Breast epithelium (tissue), 4 donors: ENCODE results near the gene ARPC5L. TPM values are rescaled to one million over a fixed set of nuclear protein-coding genes. Genes with fewer than 3 reads are reported as not detected.
"Not testable (repeated sequence)": the region's sequence is repeated elsewhere in the genome, so short reads cannot be mapped to it uniquely, and the experiment has no call there.

Experiments
- DNase-seq, 2 donors: peaks; one replicate each; pipeline ENCODE4 v3.0.0-alpha.2; 2019; ENCODE audit warnings: low spot score in 2 of 2
- H3K27ac ChIP-seq, 2 donors: fragments of 200-600 bp; sonication (generic) in 1 of 2; one replicate each; pipeline ENCODE4 v1.5.1; 2016 to 2019; ENCODE audit warnings: mild to moderate bottlenecking in 1 of 2
- H3K27me3 ChIP-seq, 2 donors: fragments of 200-600 bp; sonication (generic) in 1 of 2; one replicate each; pipeline versions ENCODE4 v1.5.1 to v1.6.0; 2017 to 2019; ENCODE audit warnings: control low read depth in 1 of 2, mild to moderate bottlenecking in 1 of 2
- H3K36me3 ChIP-seq: fragments of 200-600 bp; one replicate; pipeline ENCODE4 v1.5.1; 2019
- H3K4me1 ChIP-seq, 2 donors: fragments of 200-600 bp; sonication (generic); one replicate each; pipeline ENCODE4 v1.5.1; 2016 to 2019; ENCODE audit warnings: control low read depth in 1 of 2
- H3K4me3 ChIP-seq, 3 donors: fragments of 200-600 bp; sonication (generic); 1 replicate in 2 of 3; 2 replicates in 1 of 3; pipeline ENCODE4 v1.5.1; 2016 to 2019; ENCODE audit warnings: mild to moderate bottlenecking in 3 of 3, moderate library complexity in 2 of 3
- H3K9me3 ChIP-seq, 2 donors: fragments of 200-600 bp; sonication (generic) in 1 of 2; one replicate each; pipeline ENCODE4 v1.5.1; 2016 to 2019; ENCODE audit warnings: control low read depth in 1 of 2
- POLR2A ChIP-seq: fragments of 450-650 bp; IDR thresholded peaks from one replicate; pipeline ENCODE4 v1.6.1; 2016; ENCODE audit warnings: antibody characterized with exemption, mild to moderate bottlenecking, moderate library complexity
- POLR2AphosphoS5 ChIP-seq, 3 donors: sonication (generic); formaldehyde crosslinking; IDR thresholded peaks; one replicate each; pipeline ENCODE4 v1.6.1; 2017; ENCODE audit warnings: antibody characterized with exemption in 3 of 3
- intact Hi-C: fragments of 100-400 bp; cut with DNase I; formaldehyde crosslinking; loops from one replicate; pipeline ENCODE4 v1.15.1; 2023; ENCODE audit warnings: low total_unique reads
- total RNA-seq, 3 donors: library from RNA; depleted of rRNA; stranded (reverse); fragments of >200 nt; gene quantifications; one replicate each; pipeline ENCODE4 v1.1.0, GENCODE V29; 2016
- TF ChIP-seq, protein P1 (sequence below), 3 donors: fragments of 450-650 bp; IDR thresholded peaks; one replicate each; pipeline ENCODE4 v1.5.1; 2016 to 2017; ENCODE audit warnings: antibody characterized with exemption in 3 of 3, mild to moderate bottlenecking in 3 of 3, moderate library complexity in 3 of 3

The ARPC5L gene
- total RNA-seq, 3 donors from 2014 or later, result 12.5 to 25.6 (median 22.0) TPM

DNA sequence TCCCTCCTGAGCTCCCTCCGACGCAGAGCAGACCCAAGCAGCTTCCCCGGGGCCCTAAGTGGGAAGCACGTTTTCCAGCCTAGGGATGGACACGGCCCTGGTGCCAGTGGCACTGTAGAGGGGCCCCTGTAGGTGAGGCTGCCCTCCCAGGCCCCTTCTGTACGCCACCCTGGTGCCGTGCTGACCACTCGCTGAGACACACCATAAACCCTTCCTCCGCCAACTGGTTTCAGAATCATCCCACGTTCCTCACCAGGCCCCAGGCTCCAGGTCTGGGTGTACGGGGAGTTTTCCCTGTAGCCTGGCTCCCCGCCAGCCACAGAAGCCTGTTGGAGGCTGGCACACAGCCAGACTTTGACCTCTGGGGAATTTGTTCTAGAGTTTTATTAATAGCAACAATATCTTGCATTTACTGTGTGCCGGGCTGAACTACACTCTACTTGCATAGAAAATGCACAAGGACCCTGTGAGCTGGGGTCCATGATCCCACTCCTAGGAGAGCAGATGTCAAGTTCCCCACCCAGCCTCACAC is 26.8 kb upstream of the ARPC5L start:
- Histone ChIP-seq H3K4me1 (peaks cover 0 to 4% of the 10 kb centered on the region in 2 donors), H3K9me3 (no peaks in the 10 kb centered on the region), H3K4me3 (no peak overlapping the region), H3K27me3 (no peaks in the 10 kb centered on the region), H3K36me3 (no peaks in the 10 kb centered on the region), H3K27ac (peak overlapping the region; percentile 43 to 71)
- intact Hi-C loops, result no loop called here
- TF ChIP-seq, protein P1, sequence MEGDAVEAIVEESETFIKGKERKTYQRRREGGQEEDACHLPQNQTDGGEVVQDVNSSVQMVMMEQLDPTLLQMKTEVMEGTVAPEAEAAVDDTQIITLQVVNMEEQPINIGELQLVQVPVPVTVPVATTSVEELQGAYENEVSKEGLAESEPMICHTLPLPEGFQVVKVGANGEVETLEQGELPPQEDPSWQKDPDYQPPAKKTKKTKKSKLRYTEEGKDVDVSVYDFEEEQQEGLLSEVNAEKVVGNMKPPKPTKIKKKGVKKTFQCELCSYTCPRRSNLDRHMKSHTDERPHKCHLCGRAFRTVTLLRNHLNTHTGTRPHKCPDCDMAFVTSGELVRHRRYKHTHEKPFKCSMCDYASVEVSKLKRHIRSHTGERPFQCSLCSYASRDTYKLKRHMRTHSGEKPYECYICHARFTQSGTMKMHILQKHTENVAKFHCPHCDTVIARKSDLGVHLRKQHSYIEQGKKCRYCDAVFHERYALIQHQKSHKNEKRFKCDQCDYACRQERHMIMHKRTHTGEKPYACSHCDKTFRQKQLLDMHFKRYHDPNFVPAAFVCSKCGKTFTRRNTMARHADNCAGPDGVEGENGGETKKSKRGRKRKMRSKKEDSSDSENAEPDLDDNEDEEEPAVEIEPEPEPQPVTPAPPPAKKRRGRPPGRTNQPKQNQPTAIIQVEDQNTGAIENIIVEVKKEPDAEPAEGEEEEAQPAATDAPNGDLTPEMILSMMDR (IDR thresholded peaks at IDR 0.05), result no peak
- TF ChIP-seq POLR2A (no peak), POLR2AphosphoS5 (IDR thresholded peaks at IDR 0.05) (no peak)
- peak; percentile 72 to 74 for DNase-seq

DNA sequence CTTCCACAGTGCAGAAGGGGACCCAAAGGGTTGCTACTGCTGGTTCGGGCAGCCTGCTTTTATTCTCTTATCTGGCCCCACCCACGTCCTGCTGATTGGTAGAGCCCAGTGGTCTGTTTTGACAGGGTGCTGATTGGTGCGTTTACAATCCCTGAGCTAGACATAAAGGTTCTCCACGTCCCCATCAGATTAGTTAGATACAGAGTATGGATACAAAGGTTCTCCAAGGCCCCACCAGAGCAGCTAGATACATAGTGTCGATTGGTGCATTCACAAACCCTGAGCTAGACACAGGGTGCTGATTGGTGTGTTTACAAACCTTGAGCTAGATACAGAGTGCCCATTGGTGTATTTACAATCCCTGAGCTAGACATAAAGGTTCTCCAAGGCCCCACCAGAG is 23.8 kb upstream of the ARPC5L start:
- H3K4me3 ChIP-seq, H3K9me3 ChIP-seq, DNase-seq, intact Hi-C loops, H3K4me1 ChIP-seq, H3K27ac ChIP-seq, H3K27me3 ChIP-seq, H3K36me3 ChIP-seq: not testable (repeated sequence)

DNA sequence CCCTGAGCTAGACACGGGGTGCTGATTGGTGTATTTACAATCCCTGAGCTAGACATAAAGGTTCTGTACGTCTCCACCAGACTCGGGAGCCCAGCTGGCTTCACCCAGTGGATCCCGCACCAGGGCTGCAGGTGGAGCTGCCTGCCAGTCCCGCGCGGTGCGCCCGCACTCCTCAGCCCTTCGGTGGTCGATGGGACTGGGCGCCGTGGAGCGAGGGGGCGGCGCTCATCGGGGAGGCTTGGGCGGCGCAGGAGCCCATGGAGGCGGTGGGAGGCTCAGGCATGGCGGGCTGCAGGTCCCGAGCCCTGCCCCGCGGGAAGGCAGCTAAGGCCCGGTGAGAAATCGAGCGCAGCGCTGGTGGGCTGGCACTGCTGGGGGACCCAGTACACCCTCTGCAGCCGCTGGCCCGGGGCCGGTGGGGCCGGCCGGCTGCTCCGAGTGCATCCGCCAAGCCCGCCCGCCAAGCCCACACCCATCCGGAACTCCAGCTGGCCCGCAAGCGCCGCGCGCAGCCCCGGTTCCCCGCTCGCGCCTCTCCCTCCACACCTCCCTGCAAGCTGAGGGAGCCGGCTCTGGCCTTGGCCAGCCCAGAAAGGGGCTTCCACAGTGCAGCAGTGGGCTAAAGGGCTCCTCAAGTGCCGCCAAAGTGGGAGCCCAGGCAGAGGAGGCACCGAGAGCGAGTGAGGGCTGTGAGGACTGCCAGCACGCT is 23.2 kb upstream of the ARPC5L start:
- H3K36me3 ChIP-seq, H3K27ac ChIP-seq, intact Hi-C loops, H3K4me1 ChIP-seq, H3K9me3 ChIP-seq, DNase-seq, H3K27me3 ChIP-seq: not testable (repeated sequence)
- H3K4me3 ChIP-seq, result peak overlapping the region in 1 of 3 donors; percentile 56

DNA sequence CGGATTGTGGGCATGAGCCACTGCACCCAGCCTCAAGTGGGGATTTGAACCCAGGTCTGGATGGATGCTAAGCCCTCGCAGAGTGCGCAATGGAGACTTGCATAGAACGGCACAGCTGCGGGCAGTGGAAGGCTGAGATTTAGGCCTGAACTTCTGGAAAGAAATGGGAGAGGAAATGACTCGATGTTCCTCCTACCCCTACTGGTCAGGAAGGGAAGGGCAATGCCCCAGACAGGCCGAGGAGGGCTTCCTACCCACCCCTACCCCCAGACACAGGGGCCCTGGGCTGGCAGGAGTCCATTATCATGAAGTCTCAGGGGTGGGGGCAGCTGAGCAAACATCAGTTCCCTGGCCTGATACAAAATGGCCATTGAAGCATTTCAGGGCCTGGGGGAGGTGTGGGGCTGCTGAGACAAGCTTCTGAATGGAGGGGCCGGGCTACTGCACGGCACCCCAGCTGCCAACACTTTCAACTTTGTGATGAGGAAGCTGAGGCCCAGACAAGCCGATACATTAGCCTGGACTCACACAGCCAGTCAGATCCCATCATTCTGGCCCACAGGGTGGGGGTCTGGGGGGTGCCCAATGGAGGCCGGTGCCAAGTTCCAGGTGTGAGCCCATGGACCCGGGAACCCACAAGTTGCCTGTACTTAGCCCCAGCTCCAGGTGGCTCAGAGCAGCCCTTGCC is 22.2 kb upstream of the ARPC5L start:
- DNase-seq, result no peak
- intact Hi-C loops, result no loop called here
- no peaks in the 10 kb centered on the region for H3K27me3 ChIP-seq
- H3K27ac ChIP-seq, result no peak overlapping the region
- H3K36me3 ChIP-seq, result no peaks in the 10 kb centered on the region
- no peak for TF ChIP-seq POLR2AphosphoS5 (IDR thresholded peaks at IDR 0.05)
- TF ChIP-seq, protein P1 (IDR thresholded peaks at IDR 0.05), result peak in 1 of 3 donors; percentile 34
- H3K4me1 ChIP-seq, result peaks cover 0 to 3% of the 10 kb centered on the region in 2 donors
- H3K4me3 ChIP-seq, result no peak overlapping the region
- no peaks in the 10 kb centered on the region for H3K9me3 ChIP-seq

DNA sequence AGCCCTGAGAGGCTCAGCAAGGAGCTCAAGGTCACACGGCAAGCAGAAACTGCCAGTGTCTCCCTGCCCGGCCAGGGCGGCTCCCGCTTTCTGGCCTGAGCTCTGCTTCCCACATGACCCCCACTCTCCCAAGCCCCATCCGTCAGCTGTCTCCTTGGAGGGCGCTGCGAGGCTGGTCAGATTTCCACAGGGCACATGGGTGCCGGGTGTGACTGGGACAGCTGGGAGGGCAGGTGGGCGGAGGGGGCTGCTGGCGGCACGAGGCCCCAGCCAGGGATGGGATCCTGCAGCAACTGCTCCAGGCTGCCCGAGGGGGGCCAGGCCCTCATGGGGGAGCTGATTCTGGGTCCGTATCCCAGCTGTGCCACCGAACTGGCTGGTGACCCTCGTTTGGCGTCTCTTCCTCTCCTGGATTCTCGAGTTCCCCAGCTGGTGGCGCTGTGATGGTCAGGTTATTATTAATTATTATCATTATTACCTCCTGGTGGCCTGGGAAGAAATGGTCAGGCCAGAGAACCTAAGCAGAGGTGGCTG is 21.6 kb upstream of the ARPC5L start:
- H3K9me3 ChIP-seq, result no peaks in the 10 kb centered on the region
- no peaks in the 10 kb centered on the region for H3K4me1 ChIP-seq
- no peak overlapping the region for H3K4me3 ChIP-seq
- intact Hi-C loops, result no loop called here
- H3K36me3 ChIP-seq, result no peaks in the 10 kb centered on the region
- TF ChIP-seq POLR2A, result no peak
- TF ChIP-seq, protein P1 (IDR thresholded peaks at IDR 0.05), result peak in 1 of 3 donors; percentile 9
- H3K27me3 ChIP-seq, result no peaks in the 10 kb centered on the region
- DNase-seq, result no peak
- H3K27ac ChIP-seq, result no peak overlapping the region
